A549 (cell line): ENCODE results near the gene VSNL1. TPM values are rescaled to one million over a fixed set of nuclear protein-coding genes. Genes with fewer than 3 reads are reported as not detected.

Experiments used
- ATAC-seq, 2 experiments: fragments of 200-7000 bp in 1 of 2; fragments of >200 bp in 1 of 2; cut with Nextera tagmentation in 1 of 2; cut with Tn5 transposase in 1 of 2; 3 replicates each; pipeline versions ENCODE4 v1.8.0 to v1.9.1; 2018 to 2020; ENCODE audit warnings: mild to moderate bottlenecking in 1 of 2, moderate library complexity in 1 of 2
- CTCF ChIA-PET: fragments of 300-600 bp; sonication (Branson Sonifier 250); formaldehyde crosslinking; extraction: SDS; loops from one replicate; lab custom pipeline; 2021; ENCODE audit warnings: antibody characterized with exemption, inconsistent platforms; lab: Yijun Ruan, JAX
- POLR2A ChIA-PET: fragments of 350-600 bp; formaldehyde crosslinking; extraction: SDS; loops from one replicate; lab custom pipeline; 2021; ENCODE audit warnings: antibody characterized with exemption, inconsistent platforms; lab: Yijun Ruan, JAX
- DNase-seq, 2 experiments: peaks; one replicate each; pipeline versions ENCODE4 v3.0.0 to v3.0.0-alpha.2; 2011 to 2016; ENCODE audit warnings: low read depth in 1 of 2, low spot score in 1 of 2
- FAIRE-seq: peaks from 2 replicates; lab custom pipeline; 2011; peaks lifted over from hg19 to GRCh38; lab: Jason Lieb, UNC
- H3K27ac ChIP-seq, 2 experiments: fragments of >200 bp; sonication (Bioruptor Twin); formaldehyde crosslinking; 3 replicates each; pipeline ENCODE4 v1.5.1; 2016 to 2017
- H3K4me1 ChIP-seq: fragments of >200 bp; sonication (Bioruptor Twin); formaldehyde crosslinking; 3 replicates; pipeline ENCODE4 v1.6.1; 2016
- H3K4me2 ChIP-seq: fragments of >200 bp; sonication (Bioruptor Twin); formaldehyde crosslinking; 3 replicates; pipeline ENCODE4 v1.6.1; 2016
- H3K4me3 ChIP-seq: fragments of >200 bp; sonication (Bioruptor Twin); formaldehyde crosslinking; 3 replicates; pipeline ENCODE4 v1.5.1; 2016
- H3K9me3 ChIP-seq: fragments of >200 bp; sonication (Bioruptor Twin); formaldehyde crosslinking; 3 replicates; pipeline ENCODE4 v1.6.1; 2016
- CBX2 ChIP-seq: fragments of 200-600 bp; sonication (generic); IDR thresholded peaks from 2 replicates; pipeline ENCODE4 v1.6.1; 2016; ENCODE audit warnings: low read depth, mild to moderate bottlenecking, borderline replicate concordance
- CBX8 ChIP-seq: fragments of 200-600 bp; sonication (generic); IDR thresholded peaks from 2 replicates; pipeline ENCODE4 v1.6.1; 2016
- CEBPB ChIP-seq, 2 experiments: fragments of >200 bp in 1 of 2; sonication (Bioruptor Twin) in 1 of 2; formaldehyde crosslinking in 1 of 2; IDR thresholded peaks; 2 replicates each; pipeline ENCODE4 v1.6.1; 2012 to 2016
- E2F6 ChIP-seq: IDR thresholded peaks from 2 replicates; pipeline ENCODE4 v1.6.1; 2012; ENCODE audit warnings: low read depth, borderline replicate concordance
- EHMT2 ChIP-seq: fragments of 200-600 bp; sonication (generic); IDR thresholded peaks from 2 replicates; pipeline ENCODE4 v1.6.1; 2016; ENCODE audit warnings: antibody characterized with exemption, low read depth, mild to moderate bottlenecking, moderate library complexity
- EP300 ChIP-seq, 2 experiments: fragments of >200 bp; sonication (Bioruptor Twin); formaldehyde crosslinking; IDR thresholded peaks; 2 replicates in 1 of 2; 3 replicates in 1 of 2; pipeline ENCODE4 v1.6.1; 2016 to 2017
- ESRRA ChIP-seq: fragments of 150-350 bp; IDR thresholded peaks from 2 replicates; pipeline ENCODE4 v1.6.1; 2014; ENCODE audit warnings: mild to moderate bottlenecking, low read length, borderline replicate concordance
- FOSB ChIP-seq: fragments of 250-450 bp; sonication (Bioruptor Pico); IDR thresholded peaks from 2 replicates; pipeline ENCODE4 v1.5.0; 2020; ENCODE audit warnings: mild to moderate bottlenecking, moderate library complexity
- JUN ChIP-seq, 2 experiments: fragments of >200 bp; sonication (Bioruptor Twin); formaldehyde crosslinking; IDR thresholded peaks; 2 replicates in 1 of 2; 3 replicates in 1 of 2; pipeline ENCODE4 v1.6.1; 2016 to 2017
- PHF8 ChIP-seq: fragments of 200-600 bp; sonication (generic); IDR thresholded peaks from 2 replicates; pipeline ENCODE4 v1.6.1; 2016; ENCODE audit warnings: low read depth, mild to moderate bottlenecking, antibody characterized with exemption, moderate library complexity, borderline replicate concordance
- RCOR1 ChIP-seq: fragments of 150-350 bp; IDR thresholded peaks from 2 replicates; pipeline ENCODE4 v1.6.1; 2014; ENCODE audit warnings: antibody characterized with exemption, low read length, low read depth
- RFX5 ChIP-seq: fragments of 450-650 bp; IDR thresholded peaks from 2 replicates; pipeline ENCODE4 v1.7.1; 2014; ENCODE audit warnings: antibody characterized with exemption, mild to moderate bottlenecking, moderate library complexity
- WGBS: methylation state at CpG from one replicate; pipeline ENCODE4 v1.1.6; 2017; ENCODE audit errors: missing lambda C conversion rate; 5-methylcytosine and 5-hydroxymethylcytosine counted together
- polyA plus RNA-seq, 4 experiments: library from polyadenylated mRNA; depleted of rRNA in 3 of 4; stranded (reverse); fragments of >200 nt; fragmentation: RNase III in 1 of 4; extraction: RNeasy Plus Mini Kit Qiagen cat#74134 plus additional on column Dnase treatment in 1 of 4; gene quantifications; 2 replicates in 3 of 4; 3 replicates in 1 of 4; pipeline ENCODE4 v1.2.3, GENCODE V29; 2011 to 2017
- TF ChIP-seq, protein P1 (sequence below): fragments of >200 bp; sonication (Bioruptor Twin); formaldehyde crosslinking; IDR thresholded peaks from 3 replicates; pipeline ENCODE4 v1.5.1; 2016
- TF ChIP-seq, protein P2 (sequence below): fragments of 250-450 bp; sonication (Bioruptor Pico); IDR thresholded peaks from 2 replicates; pipeline ENCODE4 v1.5.0; 2020; ENCODE audit warnings: low read depth, mild to moderate bottlenecking, moderate library complexity
- TF ChIP-seq, protein P3 (sequence below): fragments of 200-600 bp; sonication (generic); IDR thresholded peaks from 2 replicates; pipeline ENCODE4 v1.6.1; 2016; ENCODE audit warnings: antibody characterized with exemption, mild to moderate bottlenecking, moderate library complexity

Gene VSNL1
- polyA plus RNA-seq, 2 of the 4 experiments (the other 2 are of a cell fraction): not detected

DNA sequence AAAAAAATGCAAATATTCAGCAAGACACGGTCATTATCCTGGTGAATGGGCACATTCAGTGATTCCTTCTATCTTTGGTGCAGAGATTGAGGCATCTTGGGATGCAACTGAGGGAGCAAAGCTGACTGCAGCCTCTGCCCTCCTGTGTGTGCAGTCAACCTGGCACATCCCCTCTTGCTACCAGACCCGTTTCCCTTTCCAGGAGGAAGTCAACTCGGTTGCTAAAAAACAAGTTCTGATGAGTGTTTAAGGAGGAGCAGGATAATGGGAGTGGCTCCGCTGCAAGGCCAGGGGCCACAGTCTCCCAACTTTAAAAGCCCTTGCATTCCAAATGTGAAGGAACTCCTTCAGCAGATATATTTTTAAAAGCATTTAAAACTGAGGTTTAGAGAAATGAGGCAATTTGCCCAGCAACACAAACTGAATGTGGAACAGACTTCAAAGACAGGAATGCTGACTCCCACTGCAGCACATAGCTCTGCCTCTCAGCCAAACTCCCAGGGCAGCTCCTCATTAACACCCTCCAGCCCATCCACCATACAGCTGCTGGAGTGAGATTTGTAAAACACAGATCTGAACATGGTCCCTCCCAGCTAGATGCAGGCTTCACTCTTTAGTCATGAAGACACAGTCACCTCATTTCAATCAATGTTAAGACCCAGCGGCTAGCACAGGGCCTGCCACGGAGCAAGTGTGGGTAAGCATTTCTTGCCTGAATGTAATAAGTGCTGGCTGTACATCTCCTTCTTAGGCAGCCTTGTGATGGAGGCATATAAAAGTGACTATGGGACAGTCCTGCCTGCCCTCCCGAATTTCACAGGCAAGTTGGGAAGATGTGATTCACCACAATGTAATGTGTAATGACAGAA, 54.3 kb downstream of the VSNL1 start (continued):
- TF ChIP-seq E2F6 (no peak), FOSB (CRISPR knock-in tag) (no peak)
- TF ChIP-seq, all 56 proteins: peak for 0

DNA sequence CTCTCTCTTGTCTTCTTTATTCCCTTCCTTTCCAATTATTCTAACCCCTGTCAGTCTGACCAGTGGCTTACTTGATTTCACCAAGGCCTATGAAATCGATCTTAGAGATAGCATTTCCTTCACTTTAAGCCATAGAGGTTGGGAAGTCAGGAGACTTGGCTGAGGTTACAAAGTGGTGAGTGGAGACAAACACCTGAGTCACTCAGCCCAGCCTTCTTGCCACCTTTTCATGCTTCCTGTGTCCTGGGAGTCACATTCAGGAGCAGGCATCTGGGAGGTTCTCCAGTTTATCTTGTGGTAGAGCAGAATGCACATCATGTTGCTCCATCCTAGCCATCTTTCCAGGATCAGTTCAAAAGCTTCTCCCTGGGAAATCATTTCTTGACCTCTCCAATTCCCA, 59.1 kb downstream of the VSNL1 start:
- no peak overlapping the region for H3K27ac ChIP-seq
- FAIRE-seq: no peak
- ChIA-PET POLR2A (no interaction called here), CTCF (no interaction called here)
- no peak for DNase-seq
- no peak overlapping the region for H3K4me3 ChIP-seq
- H3K4me2 ChIP-seq: no peak overlapping the region
- no peak for TF ChIP-seq PHF8
- no peaks in the 10 kb centered on the region for H3K4me1 ChIP-seq
- ATAC-seq: no peak
- H3K9me3 ChIP-seq: no peaks in the 10 kb centered on the region
- 3% methylated on average over 1 of the region's 1 CpG for WGBS

DNA sequence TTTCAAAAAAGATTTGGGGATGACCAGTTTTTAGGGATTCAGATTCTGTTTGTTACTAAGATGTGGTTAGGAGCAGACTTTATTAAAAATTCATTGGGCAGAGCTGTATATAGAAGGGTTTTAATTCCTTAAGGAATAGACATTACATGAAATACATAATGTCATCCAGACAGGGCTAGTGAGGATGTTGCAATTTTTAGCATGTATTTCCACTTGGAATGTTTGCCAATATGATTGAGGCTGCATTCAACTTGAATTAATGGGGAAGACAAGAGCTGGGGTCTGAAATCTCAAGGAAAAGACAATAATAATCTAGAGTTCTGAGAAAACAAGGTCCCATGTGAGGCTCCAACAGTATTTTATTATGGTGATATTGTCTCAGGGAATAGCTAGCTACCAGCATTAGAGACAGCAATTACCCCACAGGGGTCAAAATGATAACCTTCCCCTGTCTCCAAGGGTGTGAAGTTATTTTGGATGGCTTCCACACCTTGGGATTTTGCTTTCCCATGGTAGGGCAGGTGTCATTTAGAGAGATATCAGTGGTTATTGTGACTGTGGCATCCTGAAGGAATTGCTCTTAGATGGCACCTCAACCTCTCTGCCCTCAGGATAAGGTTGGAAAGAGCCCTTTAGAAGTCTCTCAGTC, 60.2 kb downstream of the VSNL1 start:
- Histone ChIP-seq H3K4me1 (no peaks in the 10 kb centered on the region), H3K27ac (no peak overlapping the region), H3K4me3 (no peak overlapping the region), H3K9me3 (no peaks in the 10 kb centered on the region), H3K4me2 (no peak overlapping the region)
- TF ChIP-seq RCOR1 (no peak), CBX8 (no peak), ESRRA (no peak), EHMT2 (no peak), CEBPB (IDR thresholded peaks at IDR 0.05) (no peak), EP300 (IDR thresholded peaks at IDR 0.05) (no peak), CBX2 (no peak), RFX5 (no peak), JUN (IDR thresholded peaks at IDR 0.05) (no peak)
- TF ChIP-seq, protein P1, sequence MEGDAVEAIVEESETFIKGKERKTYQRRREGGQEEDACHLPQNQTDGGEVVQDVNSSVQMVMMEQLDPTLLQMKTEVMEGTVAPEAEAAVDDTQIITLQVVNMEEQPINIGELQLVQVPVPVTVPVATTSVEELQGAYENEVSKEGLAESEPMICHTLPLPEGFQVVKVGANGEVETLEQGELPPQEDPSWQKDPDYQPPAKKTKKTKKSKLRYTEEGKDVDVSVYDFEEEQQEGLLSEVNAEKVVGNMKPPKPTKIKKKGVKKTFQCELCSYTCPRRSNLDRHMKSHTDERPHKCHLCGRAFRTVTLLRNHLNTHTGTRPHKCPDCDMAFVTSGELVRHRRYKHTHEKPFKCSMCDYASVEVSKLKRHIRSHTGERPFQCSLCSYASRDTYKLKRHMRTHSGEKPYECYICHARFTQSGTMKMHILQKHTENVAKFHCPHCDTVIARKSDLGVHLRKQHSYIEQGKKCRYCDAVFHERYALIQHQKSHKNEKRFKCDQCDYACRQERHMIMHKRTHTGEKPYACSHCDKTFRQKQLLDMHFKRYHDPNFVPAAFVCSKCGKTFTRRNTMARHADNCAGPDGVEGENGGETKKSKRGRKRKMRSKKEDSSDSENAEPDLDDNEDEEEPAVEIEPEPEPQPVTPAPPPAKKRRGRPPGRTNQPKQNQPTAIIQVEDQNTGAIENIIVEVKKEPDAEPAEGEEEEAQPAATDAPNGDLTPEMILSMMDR: no peak
- TF ChIP-seq, protein P2, sequence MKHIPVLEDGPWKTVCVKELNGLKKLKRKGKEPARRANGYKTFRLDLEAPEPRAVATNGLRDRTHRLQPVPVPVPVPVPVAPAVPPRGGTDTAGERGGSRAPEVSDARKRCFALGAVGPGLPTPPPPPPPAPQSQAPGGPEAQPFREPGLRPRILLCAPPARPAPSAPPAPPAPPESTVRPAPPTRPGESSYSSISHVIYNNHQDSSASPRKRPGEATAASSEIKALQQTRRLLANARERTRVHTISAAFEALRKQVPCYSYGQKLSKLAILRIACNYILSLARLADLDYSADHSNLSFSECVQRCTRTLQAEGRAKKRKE (CRISPR knock-in tag): no peak
- TF ChIP-seq, protein P3, sequence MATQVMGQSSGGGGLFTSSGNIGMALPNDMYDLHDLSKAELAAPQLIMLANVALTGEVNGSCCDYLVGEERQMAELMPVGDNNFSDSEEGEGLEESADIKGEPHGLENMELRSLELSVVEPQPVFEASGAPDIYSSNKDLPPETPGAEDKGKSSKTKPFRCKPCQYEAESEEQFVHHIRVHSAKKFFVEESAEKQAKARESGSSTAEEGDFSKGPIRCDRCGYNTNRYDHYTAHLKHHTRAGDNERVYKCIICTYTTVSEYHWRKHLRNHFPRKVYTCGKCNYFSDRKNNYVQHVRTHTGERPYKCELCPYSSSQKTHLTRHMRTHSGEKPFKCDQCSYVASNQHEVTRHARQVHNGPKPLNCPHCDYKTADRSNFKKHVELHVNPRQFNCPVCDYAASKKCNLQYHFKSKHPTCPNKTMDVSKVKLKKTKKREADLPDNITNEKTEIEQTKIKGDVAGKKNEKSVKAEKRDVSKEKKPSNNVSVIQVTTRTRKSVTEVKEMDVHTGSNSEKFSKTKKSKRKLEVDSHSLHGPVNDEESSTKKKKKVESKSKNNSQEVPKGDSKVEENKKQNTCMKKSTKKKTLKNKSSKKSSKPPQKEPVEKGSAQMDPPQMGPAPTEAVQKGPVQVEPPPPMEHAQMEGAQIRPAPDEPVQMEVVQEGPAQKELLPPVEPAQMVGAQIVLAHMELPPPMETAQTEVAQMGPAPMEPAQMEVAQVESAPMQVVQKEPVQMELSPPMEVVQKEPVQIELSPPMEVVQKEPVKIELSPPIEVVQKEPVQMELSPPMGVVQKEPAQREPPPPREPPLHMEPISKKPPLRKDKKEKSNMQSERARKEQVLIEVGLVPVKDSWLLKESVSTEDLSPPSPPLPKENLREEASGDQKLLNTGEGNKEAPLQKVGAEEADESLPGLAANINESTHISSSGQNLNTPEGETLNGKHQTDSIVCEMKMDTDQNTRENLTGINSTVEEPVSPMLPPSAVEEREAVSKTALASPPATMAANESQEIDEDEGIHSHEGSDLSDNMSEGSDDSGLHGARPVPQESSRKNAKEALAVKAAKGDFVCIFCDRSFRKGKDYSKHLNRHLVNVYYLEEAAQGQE: no peak
- ChIA-PET CTCF (no interaction called here), POLR2A (no interaction called here)
- FAIRE-seq (no peak), DNase-seq (no peak), ATAC-seq (no peak)
